Nephron progenitor cell (in vitro differentiated cells): ENCODE measurements around the gene MYH9.

Experiments used
- DNase-seq: peaks from one replicate; pipeline ENCODE4 v3.0.0; 2021
- H3K27ac Mint-ChIP-seq: 2 replicates; pipeline ENCODE4 v1.8.0; 2021; ENCODE audit warnings: mild to moderate bottlenecking, moderate library complexity, mixed read lengths
- H3K27me3 Mint-ChIP-seq: 2 replicates; pipeline ENCODE4 v1.8.0; 2021; ENCODE audit warnings: mild to moderate bottlenecking, low read depth, mixed read lengths; ENCODE audit not compliant: poor library complexity
- H3K36me3 Mint-ChIP-seq: 2 replicates; pipeline ENCODE4 v1.8.0; 2021; ENCODE audit warnings: low read depth, mixed read lengths
- H3K4me1 Mint-ChIP-seq: 2 replicates; pipeline ENCODE4 v1.8.0; 2021; ENCODE audit warnings: mixed read lengths
- H3K4me3 Mint-ChIP-seq: 2 replicates; pipeline ENCODE4 v1.8.0; 2021; ENCODE audit warnings: mild to moderate bottlenecking, moderate library complexity, mixed read lengths
- H3K9me3 Mint-ChIP-seq: 2 replicates; pipeline ENCODE4 v1.8.0; 2021; ENCODE audit warnings: mild to moderate bottlenecking, moderate library complexity, mixed read lengths
- CTCF ChIP-seq: fragments of 200-600 bp; sonication (generic); IDR thresholded peaks from 2 replicates; pipeline ENCODE4 v1.5.0; 2021; ENCODE audit warnings: antibody characterized with exemption

Gene MYH9

GRCh38 chr22:36371920-36372319, 15.8 kb downstream of the MYH9 start:
- Mint-ChIP-seq H3K27ac (peak overlapping the region; percentile 82), H3K36me3 (peaks cover under 1% of the 10 kb centered on the region), H3K4me1 (peaks cover 88% of the 10 kb centered on the region), H3K4me3 (no peak overlapping the region), H3K27me3 (no peaks in the 10 kb centered on the region), H3K9me3 (no peaks in the 10 kb centered on the region)
- no peak for TF ChIP-seq CTCF
- DNase-seq: no peak

- Mint-ChIP-seq H3K9me3 (no peaks in the 10 kb centered on the region), H3K4me3 (peak overlapping the region; percentile 72), H3K27ac (peak overlapping the region; percentile 97), H3K27me3 (no peaks in the 10 kb centered on the region), H3K36me3 (no peaks in the 10 kb centered on the region), H3K4me1 (peaks cover 98% of the 10 kb centered on the region)
- no peak for TF ChIP-seq CTCF
- no peak for DNase-seq
Observed at GRCh38 chr22:36369922-36370791, 17.6 kb downstream of the MYH9 start.

GRCh38 chr22:36369004-36369921, 18.5 kb downstream of the MYH9 start:
- Mint-ChIP-seq H3K36me3 (no peaks in the 10 kb centered on the region), H3K4me3 (peak overlapping the region; percentile 54), H3K27me3 (no peaks in the 10 kb centered on the region), H3K9me3 (no peaks in the 10 kb centered on the region), H3K4me1 (peaks cover 98% of the 10 kb centered on the region), H3K27ac (peak overlapping the region; percentile 85)
- no peak for TF ChIP-seq CTCF
- no peak for DNase-seq

- Mint-ChIP-seq H3K9me3 (no peaks in the 10 kb centered on the region), H3K27me3 (no peaks in the 10 kb centered on the region), H3K27ac (peak overlapping the region; percentile 94), H3K36me3 (no peaks in the 10 kb centered on the region), H3K4me1 (peaks cover 100% of the 10 kb centered on the region), H3K4me3 (peak overlapping the region; percentile 42)
- DNase-seq: peak; percentile 58
- TF ChIP-seq CTCF: no peak
Observed at GRCh38 chr22:36368359-36368983, 19.3 kb downstream of the MYH9 start.

GRCh38 chr22:36367479-36367878, 20.3 kb downstream of the MYH9 start:
- Mint-ChIP-seq H3K36me3 (no peaks in the 10 kb centered on the region), H3K27me3 (no peaks in the 10 kb centered on the region), H3K4me3 (no peak overlapping the region), H3K9me3 (no peaks in the 10 kb centered on the region), H3K27ac (peak overlapping the region; percentile 68), H3K4me1 (peaks cover 100% of the 10 kb centered on the region)
- TF ChIP-seq CTCF: no peak
- DNase-seq: no peak
